Ishikawa (cell line): Measurements from ENCODE around the gene NKD2.

ENCODE experiments used
- CEBPB ChIP-seq: IDR thresholded peaks from 2 replicates; pipeline ENCODE4 v1.6.1; 2012
- EGR1 ChIP-seq: IDR thresholded peaks from 2 replicates; pipeline ENCODE4 v1.6.1; 2012
- EP300 ChIP-seq: IDR thresholded peaks from 2 replicates; pipeline ENCODE4 v1.6.1; 2012; ENCODE audit warnings: borderline replicate concordance
- FOXM1 ChIP-seq: IDR thresholded peaks from 2 replicates; pipeline ENCODE4 v1.6.1; 2012; ENCODE audit warnings: low read depth, borderline replicate concordance
- REST ChIP-seq: IDR thresholded peaks from 2 replicates; pipeline ENCODE4 v1.6.1; 2012; ENCODE audit warnings: low read depth, mild to moderate bottlenecking
- TAF1 ChIP-seq: IDR thresholded peaks from 2 replicates; pipeline ENCODE4 v1.6.1; 2012; ENCODE audit warnings: low read depth, mild to moderate bottlenecking
- TCF12 ChIP-seq: IDR thresholded peaks from 2 replicates; pipeline ENCODE4 v1.6.1; 2012; ENCODE audit warnings: low read depth
- YY1 ChIP-seq: IDR thresholded peaks from 2 replicates; pipeline ENCODE4 v1.6.1; 2012; ENCODE audit warnings: low read depth

GRCh38 chr5:1033606-1034420 lies 25.2 kb downstream of the NKD2 start:
- TF ChIP-seq CEBPB = no peak
- no peak for TF ChIP-seq EP300
- no peak for TF ChIP-seq FOXM1
- TF ChIP-seq EGR1 = no peak
- no peak for TF ChIP-seq TAF1
- no peak for TF ChIP-seq TCF12
- TF ChIP-seq REST = no peak
- TF ChIP-seq YY1 = no peak
